GDM1 (cell line): ENCODE results near the gene B4GAT1.
"Not testable (repeated sequence)": the region's sequence is repeated elsewhere in the genome, so short reads cannot be mapped to it uniquely, and the experiment has no call there.

Experiments
- DNase-seq: peaks from one replicate; lab custom pipeline; 2025; lab: John Stamatoyannopoulos, UW

Gene B4GAT1

DNA sequence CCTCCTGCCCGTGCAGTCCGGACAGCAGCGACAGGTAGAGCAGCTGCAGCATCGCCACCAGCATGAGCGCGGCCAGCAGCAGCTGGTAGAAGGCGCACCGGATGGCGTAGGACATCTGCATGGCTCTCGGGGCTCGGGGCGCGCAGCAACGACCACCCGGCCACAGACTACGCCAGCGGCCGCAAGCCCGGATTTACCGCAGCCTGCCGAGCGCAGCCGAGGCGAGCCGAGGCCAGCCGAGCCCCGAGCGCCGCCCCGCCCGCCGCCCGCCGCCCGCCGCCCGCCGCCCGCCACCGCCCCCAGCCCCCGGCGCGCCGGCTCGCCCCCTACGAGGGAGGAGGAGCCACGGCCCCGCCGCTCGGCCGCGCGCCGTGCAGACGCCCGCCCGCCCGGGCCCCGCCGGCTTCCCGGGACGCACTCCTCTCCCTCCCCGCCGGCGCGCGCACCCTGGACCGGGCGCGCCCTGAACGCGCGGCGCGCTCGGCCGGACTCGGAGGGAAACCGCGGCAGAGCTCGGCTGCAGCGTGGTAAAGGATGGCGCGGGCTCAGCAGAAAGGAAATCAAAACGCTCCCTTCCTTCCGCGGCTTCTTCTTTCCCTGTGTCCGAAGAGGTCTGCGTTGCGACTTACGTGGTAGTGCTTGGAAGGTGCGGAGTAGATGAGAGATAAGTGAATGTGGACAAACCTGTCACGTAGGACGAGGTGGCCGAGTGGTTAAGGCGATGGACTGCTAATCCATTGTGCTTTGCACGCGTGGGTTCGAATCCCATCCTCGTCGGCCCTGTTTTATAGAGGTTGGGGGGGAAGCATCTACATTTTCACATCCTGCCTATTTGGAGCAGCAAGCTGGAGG, at the start of gene B4GAT1:
Gene B4GAT1, minus strand, starts transcription at position 205 of the 852 bp plus-strand sequence. Its CDS starts 84 bp downstream, at position 121.
- DNase-seq, result peak; percentile 81

DNA sequence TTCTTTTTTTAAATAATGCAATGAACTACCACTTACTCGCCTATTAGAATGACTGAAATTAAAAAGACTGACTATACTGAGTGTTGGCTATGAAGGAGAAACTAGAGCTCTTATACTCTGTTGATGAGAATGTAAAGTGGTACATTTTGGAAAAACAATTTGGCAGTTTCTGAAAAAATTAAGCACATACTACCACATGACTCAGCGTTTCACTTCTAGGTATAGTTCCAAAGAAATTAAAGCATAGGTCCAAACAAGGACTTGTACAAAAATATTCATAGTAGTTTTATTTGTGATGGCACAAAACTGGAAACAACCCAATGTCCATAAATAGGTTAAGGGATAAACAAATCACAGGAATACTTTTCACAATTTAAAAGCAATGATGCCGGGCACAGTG, 46.5 kb upstream of the B4GAT1 start:
- DNase-seq, result no peak

DNA sequence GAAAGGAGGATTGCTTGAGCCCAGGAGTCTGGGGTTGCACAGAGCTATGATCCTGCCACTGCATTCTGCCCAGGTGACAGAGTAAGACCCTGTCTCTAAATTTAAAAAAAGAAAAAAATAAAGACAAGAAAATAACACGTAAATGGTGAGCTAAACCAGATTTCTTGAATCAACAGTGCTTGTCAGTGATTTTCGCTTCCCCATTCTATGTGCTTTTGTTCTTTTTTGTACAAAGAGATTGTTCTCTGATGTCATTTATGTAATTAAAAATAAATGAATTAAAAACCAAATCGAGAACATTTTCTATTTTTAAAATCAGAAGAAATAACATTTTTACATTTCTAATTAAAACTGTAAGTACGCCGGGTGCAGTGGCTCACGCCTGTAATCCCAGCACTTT, 43.9 kb upstream of the B4GAT1 start:
- no peak for DNase-seq

DNA sequence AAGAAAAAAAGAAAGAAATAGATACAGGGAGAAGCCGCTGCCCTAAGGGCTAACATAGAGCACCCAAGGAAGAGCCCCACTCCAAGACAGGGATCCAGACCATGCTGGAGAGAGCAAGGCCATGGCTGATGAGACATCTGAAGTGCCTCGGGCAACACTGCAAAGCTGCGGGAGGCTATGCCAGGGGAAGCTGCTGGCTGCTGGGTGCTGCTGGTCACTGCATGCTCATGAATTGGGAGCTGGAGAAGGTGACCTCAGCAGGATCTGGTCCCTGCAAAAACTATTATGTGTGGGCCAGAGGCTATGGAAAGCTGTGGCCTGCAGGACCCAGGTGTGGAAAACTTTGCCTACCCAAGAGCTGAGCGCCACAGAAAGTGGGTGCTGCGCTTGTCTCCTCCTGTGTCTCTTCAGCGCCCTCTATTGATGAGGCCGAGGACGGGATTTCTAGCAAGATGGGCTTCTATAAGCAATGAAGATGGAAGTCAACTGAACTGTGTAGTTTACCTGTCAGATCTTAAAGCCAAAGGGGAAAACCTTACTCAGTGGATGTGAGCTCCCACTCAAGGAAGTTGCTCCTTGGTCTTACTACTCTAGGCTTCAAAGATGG, 41.5 kb upstream of the B4GAT1 start:
- peak; percentile 46 for DNase-seq

DNA sequence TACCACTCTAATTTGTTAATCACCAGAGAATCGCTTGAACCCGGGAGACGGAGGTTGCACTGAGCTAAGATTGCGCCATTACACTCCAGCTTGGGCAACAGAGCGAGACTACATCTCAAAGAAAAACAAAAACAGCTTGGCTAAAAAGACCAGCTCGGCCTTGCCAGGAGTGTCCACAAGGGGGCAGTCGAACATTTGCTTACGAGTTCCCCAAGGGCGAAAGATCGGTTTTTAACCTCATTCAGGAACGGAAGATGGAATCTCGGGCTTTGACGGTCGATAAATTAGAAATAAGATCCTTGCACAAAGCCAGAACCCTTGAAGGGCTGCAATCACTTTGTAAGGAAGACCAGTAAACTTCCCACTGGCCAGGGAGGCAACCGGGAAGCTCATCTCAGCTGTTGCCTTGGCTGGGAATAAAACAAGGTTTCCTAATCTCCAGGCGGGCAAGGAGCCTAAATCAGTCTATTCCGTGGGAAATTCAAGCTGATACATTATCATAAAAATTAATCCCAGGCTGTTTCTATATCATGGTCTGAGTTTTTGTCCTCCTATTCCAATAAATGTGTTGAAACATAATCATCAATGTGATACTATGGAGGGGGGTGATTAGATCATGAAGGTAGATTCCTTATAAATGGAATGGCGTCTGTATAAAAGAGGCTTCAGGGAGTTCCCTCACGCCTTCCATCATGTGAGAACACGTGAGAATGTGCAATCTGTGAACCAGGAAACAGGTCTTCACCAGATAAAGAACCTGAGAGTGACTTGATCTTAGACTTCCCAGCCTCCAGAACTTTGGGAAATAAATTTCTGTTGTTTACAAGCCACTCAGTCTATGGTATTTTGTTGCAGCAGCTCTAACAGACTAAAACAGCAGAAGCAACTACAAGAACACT, 39.0 kb upstream of the B4GAT1 start:
- peak; percentile 49 for DNase-seq

DNA sequence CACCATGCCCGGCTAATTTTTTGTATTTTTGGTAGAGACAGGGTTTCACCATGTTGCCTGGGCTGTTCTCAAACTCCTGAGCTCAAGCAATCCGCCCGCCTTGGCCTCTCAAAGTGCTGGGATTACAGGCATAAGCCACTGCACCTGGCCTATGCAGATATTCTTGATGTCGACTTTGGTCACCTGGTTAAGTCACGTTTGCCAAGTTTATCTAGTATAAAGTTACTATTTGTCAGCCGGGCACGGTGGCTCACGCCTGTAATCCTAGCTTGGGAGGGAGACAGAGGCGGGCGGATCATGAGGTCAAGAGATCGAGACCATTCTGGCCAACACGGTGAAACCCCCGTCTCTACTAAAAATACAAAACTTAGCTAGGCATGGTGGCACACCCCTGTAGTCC, 36.9 kb upstream of the B4GAT1 start:
- not testable (repeated sequence) for DNase-seq

DNA sequence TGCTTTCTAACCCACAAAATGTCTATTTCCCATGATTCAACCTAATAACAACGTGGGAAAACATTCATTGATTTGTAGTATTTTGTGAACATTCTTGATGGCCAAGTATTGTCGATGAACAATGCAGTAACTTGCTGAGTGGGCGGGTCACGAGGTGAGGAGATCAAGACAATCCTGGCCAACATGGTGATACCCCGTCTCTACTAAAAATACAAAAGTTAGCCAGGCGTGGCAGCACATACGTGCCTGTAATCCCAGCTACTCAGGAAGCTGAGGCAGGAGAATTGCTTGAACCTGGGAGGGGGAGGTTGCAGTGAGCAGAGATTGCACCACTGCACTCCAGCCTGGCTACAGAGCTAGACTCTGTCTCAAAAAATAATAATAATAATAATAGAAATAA, 32.8 kb upstream of the B4GAT1 start:
- DNase-seq, result not testable (repeated sequence)

DNA sequence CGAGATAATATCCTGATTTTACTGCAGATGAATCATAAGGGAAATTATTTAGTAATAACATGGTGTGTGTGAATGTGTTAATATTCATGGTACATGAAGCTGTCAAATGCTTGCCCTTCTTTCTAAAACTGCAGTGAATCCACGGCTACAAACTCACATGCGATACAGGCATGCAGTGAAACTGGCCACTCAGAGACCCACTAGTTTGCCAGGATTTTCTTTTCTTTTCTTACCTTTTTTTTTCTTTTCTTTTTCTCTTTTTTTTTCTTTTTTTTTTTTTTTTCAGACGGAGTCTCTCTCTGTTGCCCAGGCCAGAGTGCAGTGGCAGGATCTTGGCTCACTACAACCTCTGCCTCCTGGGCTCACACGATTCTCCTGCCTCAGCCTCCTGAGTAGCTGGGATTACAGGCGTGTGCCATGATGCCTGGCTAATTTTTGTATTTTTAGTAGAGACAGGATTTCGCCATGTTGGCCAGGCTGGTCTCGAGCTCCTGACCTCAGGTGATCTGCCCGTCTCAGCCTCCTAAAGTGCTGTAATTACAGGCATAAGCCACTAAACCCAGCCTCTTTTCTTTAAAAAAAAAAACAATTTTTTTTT, 26.4 kb upstream of the B4GAT1 start:
- not testable (repeated sequence) for DNase-seq

DNA sequence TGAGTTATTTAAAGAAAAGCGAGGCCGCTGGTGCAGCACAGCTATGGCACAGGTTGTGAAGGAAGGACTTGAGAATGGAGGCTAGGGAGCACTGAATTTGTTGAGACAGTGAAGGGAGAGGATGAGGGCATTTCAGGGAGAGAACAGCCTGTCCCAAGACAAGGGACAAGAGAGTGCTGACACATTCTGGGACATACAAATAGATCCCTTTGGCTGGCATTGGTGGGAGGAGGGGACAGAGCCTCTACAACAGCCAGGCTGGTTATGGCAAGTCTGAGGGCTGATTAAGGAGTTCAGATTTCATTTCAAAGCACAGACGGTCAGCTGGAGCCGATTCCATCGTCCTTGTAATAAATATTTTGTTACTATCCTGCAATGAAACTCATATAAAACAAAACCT, 25.8 kb upstream of the B4GAT1 start:
- no peak for DNase-seq

DNA sequence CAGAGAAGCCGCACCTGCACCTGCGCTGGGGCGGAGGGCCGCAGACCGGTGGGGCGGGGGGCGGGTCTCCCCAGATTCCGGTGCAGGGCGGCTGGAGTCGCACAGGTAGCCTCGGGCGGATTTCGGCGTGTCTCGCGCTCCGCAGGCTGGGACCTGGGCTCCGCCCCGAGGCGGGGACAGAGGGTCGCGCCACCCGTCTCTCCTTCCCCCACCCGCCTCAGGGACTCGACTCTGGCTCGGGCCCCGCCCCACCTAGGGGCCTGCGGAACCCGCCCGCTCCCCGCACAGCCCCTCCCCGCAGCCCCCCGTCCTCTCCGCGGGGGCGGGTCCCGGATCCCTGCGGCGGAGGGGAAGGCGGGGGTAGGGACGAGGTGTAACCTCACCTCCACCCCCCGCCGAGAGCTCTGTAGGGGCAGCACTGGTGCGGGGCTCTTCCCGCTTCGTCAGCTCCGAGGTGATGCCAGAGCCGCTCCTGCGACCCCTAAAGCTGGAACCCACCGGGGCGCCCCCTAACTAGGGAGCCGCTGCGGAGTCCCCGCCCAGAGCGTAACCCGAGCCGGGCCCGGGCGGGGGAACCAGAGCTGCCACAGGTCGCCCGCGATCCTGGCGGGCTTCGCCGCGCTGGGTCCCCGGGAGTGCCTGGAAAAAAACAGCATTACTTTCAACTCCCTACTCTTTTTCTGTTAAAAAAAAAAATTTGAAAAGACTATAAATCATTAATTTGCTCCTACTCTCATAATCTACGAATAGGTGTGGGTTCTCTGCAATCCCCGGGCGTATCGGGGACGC, 24.4 kb upstream of the B4GAT1 start, which contains the start of gene SLC29A2:
Gene SLC29A2, minus strand, starts transcription at position 134 of the 789 bp plus-strand sequence. CDS start 169 bp downstream, outside the sequence.
- no peak for DNase-seq

DNA sequence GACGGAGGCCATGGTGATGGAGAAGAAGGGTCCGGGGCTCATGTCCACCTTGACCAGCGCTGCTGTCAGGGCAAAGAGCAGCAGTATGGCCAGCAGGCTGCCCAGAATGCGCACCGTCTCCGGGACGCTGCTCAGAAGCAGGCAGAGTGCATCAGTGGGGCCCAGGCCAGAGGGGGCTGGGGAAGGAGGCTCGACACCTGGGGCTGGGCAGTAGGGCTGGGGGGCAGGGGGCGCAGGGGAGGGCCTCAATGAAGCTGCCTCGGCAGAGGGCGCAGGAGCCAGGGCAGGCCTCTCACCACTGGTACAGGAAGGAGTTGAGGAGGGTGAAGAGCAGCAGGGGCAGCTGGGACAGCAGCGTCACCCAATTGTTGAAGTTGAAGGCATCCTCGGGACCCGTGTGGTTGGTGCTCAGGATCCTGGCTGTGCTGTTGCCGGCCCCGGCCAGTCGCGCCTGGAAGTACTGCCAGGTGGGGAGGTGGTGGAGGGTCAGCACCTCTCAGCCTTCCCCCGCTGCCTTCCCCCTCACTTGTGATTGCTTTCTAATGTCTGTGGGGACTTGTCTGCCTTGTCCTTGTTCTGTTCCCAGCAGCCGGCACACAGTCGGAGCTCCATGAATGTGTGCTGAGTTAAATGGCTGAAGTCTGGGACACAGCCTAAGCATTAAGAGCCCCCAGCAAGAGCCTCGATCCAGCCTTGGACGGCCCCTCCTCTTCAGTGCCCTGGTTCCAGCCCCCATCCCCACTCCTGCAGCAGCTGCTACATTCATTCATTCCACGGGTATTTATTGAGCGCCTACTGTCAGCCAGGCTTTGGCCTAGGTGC, 21.9 kb upstream of the B4GAT1 start:
- DNase-seq, result no peak

DNA sequence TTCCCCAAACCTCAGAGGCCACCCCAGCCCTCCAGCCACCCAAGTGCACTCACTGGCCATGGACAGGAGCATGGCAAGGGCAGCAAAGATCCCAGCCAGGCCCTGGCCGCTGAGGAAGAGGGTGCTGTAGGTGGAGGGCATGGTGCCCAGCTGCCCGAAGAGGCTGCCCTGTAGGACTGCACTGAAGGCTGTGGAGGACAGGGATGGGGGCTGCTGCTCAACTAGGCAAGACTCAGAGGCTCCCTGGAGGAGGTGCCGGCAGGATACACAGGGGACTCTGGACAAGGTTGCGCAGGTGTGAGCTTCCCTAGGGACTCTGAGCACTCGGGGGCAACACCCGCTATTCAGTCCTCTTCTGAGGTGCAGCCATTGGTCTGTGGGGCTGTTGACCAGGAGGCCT, 21.1 kb upstream of the B4GAT1 start:
- no peak for DNase-seq

DNA sequence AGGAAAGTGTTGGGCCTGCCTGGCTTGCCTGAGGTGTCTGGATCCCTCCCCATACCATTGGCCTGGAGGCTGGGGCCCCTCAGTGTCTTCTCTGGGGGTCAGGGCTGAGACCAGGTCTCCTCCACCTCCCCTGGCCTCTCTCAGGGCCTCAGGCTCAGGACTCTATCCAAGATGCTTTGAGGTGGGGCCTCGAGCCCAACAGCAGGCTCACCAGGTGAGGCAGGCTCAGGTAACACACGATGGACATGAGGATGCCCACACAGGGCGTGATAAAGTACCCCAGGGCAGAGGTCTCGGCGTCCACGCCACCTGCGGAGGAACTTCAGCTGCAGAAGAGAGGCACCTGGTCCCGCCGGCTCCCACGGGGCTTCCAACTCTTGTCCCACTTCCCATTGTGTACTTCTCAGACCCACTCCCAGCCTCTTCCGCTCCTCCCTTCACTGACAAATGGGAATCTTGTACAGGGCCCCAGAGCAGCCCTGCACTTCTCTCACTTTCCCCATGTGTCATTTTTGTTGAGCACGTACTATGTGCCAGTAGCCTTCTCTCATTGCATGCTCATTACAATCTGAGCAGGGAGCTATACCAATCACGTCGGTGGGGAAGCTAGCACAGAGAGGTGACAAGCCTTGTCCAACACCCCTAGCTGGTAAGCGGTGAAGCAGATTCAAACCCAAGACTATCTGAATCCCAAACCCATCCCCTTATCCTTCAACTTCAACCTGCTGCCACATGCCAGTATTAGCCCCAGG, 20.3 kb upstream of the B4GAT1 start:
- no peak for DNase-seq

DNA sequence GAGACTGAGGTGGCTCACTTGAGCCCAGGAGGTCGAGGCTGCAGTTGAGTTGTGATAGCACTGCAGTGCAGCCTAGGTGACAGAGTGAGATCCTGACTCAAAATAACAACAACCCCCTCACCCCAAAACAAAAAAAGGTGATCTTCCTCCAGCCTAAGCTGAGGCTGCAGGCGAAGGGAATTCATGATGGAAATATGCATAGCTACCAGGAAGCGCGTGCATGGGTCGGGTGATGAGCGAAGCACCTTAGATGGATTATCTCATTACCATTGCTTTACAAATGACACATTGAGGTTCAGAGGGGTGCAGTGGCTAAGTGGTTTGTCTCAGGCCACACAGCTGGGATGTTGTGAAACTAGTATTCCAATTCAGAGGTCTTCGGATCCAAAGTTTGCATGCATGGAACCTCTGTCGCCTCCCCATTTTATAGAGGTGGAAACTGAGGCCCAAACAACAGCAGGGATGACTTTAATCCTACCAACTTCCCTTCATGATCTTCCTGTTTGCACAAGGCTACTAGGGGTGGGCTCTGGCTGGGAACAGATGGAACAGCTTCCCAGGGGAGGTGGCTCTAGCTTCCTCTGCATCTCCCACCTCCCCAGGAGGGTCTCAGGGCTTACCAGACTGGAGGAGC, 19.5 kb upstream of the B4GAT1 start:
- no peak for DNase-seq

DNA sequence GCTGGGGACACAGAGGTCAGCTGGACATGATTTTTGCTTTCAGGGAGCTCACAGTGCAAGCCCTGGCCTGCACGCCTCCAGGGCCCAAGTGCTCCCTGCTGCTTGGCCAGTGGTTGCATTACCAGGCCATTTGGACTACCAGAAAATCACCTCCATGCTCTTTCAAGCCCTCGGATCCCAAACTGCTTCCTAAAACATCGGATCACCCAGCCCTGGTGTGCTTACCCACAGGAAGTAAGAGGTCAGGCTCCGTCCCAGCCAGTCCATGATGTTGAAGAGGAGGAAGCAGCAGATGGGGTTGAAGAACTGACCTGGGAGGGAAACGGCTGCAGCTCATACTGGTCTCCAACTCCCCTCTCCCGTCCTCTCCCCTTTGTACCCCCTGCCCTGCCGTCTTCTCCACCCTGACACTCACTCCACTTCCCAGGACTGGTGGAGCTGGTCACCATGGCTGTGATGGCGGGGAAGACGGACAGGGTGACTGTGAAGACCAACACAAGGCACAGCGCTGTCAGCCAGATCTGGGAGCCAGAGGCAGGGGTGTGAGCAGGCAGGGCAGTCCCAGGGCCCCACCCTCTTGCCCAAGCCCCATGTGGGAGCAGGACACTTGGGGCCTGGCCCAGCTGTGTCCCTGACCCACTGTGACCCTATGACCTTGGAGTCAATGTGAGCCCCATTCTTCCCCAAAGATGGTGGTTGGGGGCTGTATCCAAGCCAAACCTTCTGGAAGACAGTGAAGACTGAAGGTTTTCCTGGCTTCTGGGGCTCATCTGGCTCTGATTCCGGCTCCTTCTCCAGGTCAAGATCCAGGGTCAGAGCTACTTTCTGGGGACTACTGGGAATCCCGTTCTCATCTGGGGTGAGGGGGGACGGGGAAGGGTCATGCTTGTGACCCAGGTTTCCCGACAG, 18.5 kb upstream of the B4GAT1 start:
- no peak for DNase-seq

DNA sequence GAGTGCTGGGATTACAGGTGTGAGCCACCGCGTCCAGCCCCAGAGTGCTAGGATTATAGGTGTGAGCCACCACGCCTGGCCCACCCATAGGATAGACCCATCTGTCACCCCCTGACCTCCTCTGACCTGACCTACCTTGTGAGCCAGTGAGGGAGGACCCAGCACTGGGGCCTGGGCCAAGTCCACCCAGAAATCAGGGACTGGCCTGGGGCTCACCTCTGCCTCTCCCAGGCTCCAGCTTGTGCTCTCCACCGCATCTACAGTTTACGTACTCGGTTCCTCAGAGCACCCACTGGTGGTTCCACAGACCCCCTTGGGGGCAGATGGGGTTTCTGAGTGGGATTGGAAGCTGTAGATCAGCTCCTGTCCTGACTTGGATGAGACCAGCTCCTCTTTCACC, 17.7 kb upstream of the B4GAT1 start:
- no peak for DNase-seq

DNA sequence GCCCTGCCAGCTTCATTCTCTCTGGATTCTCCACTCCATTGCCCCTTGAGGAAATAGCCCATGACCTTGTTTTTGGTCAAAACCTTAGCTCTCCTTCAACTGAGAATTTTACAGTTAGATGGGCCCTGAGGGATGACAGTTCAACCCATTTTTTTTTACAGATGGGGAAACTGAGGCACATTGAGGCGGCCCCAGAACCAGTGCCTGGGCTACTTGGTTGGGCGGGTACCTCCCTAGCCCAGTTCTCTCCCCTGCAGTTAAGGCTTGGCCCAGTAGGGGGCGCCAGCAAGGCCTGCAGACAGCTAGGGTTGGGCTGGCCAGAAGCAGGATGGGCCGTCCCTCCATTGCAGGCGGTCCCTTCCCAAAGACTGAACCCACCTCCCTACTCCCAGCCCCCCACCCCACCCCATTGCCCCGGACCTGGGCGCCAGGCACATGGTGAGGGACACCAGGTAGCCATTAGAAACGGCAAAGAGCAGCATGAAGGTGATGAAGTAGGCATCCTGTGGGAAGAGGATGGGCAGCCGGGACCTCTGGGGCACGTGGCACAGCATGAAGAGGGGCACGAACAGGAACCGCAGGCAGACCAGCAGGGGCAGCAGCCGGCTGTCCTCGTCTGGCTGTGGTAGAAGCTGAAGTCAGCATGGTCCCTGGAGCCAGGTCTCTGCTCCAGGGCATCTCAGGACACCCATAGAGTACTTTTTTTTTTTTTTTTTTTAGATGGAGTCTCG, 16.5 kb upstream of the B4GAT1 start:
- no peak for DNase-seq
